ENCODE measurements around the gene TRPV6.

TRPV6 gene

DNA sequence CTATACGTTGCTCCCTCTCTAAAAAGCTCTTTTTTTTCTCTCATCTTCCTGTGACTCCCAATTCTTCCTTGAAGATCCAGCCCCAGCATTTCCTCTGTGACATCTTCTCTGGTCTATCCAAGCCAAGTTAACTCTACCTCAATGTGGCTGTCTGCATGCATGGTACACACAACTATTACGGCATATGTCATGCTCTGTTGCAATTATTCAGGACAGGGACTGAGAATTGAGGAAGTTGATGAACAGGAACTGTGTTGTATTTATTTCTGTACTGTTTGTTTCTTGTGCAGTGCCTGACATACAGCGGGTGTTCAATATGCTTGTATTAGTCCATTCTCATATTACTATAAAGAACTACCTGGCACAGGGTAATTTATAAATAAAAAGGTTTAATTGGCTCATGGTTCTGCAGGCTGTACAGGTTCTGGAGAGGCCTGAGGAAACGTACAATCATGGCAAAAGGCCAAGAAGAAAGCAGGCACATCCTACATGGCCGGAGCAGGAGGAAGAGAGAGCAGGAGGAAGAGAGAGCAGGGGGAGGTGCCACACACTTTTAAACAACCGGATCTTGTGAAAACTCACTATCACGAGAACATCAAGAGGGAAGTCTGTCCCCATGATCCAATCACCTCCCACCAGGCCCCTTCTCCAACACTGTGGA is 41.7 kb upstream of the TRPV6 start:
- TF ChIP-seq, protein P1, sequence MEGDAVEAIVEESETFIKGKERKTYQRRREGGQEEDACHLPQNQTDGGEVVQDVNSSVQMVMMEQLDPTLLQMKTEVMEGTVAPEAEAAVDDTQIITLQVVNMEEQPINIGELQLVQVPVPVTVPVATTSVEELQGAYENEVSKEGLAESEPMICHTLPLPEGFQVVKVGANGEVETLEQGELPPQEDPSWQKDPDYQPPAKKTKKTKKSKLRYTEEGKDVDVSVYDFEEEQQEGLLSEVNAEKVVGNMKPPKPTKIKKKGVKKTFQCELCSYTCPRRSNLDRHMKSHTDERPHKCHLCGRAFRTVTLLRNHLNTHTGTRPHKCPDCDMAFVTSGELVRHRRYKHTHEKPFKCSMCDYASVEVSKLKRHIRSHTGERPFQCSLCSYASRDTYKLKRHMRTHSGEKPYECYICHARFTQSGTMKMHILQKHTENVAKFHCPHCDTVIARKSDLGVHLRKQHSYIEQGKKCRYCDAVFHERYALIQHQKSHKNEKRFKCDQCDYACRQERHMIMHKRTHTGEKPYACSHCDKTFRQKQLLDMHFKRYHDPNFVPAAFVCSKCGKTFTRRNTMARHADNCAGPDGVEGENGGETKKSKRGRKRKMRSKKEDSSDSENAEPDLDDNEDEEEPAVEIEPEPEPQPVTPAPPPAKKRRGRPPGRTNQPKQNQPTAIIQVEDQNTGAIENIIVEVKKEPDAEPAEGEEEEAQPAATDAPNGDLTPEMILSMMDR (IDR thresholded peaks at IDR 0.05): no peak

DNA sequence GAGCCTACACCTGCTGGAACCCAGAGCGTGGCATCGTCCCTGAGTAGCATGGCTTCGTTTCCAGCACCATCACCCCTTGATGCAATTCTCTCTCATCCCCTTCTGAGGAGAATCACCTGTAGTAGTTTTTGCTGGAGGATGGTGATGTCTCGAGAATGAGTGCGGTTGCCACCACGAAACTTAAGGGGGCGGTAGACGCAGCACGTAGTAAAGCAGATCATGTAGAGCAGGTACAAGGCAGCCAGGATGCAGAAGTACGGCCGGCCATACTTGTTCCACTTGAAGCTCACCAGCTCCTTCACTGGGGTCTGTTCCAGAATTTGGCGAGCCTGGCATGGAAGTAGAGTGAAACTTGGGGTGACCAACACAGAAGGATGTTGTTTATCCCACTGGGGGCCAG is 39.9 kb upstream of the TRPV6 start:
- TF ChIP-seq, protein P1 (IDR thresholded peaks at IDR 0.05): no peak

DNA sequence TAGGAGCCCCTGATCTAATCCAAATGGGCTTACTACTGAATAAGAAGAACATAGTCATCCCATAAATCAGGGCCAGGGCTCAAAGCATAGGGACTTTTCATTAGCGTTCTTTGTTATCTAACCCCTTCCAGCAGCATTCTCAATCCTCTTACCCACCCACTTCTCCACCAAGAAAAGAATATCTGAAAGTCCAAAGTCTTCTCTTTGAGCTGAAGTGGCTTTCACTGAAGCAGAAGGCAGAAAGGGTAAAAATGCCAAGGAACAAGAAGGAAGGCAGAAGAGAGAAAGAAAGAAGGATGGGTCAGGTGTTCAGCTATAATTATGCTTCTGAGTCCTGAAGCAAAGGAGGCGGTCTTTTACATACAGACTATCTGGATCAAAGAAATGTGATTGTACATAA is 37.8 kb upstream of the TRPV6 start:
- TF ChIP-seq, protein P1 (IDR thresholded peaks at IDR 0.05): no peak

DNA sequence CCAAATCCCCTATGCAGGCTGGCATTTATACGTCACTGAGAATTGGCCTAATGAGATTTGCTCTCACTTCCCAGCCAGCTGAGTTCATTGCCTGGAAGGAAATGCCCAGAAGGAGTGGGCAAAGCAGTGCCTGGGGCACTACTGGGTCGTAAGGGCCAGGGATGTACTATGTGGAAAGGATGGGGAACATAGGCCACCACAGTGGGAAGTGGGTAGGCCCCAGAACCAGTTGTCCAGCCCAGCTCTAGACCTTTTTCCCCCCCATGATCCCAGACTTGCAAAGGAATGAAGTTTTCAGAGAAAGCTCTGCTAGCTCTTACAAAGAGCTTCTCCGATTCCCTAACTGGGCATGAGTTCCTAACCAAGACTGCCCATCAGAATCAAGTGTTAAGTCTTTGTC is 34.1 kb upstream of the TRPV6 start:
- TF ChIP-seq, protein P1 (IDR thresholded peaks at IDR 0.05): no peak

DNA sequence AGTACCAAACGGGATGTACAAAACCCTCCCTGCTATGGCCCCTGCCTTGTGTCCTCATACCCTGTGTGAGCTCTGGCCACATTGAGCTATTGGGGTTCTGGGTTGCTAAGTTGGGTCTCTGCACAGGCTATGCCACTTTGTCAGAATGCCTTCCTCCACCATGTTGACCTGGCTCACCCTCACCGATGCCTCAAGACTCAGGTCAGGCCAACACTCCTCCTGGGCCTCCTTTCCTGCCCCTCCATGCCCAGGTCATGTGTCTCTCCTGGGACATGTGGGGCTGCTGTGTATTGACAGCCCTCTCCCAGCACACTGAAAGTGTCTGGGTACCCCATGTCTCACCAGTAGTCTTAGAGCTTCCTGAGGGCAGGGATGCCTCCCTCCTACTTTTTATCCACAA is 33.4 kb upstream of the TRPV6 start:
- TF ChIP-seq, protein P1 (IDR thresholded peaks at IDR 0.05): no peak

DNA sequence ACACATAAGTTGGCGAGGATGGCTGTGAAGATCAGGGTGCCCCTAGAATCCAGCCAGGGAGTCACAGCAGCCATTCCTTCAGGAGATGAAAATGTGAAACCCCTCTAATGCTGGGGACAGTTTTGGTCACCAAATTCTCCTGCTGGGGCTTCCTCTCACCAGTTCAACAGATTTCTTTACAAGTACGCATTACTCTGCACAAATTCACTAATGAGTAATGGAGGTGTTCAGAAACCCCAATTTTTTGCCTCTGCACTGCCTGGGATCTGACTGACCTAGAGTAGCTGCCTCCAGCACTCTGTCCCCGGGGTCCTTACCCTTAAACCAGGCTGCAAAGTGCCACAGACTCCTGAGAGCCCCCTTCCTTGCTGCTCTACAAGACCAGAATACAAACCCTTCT is 31.9 kb upstream of the TRPV6 start:
- TF ChIP-seq, protein P1 (IDR thresholded peaks at IDR 0.05): no peak

DNA sequence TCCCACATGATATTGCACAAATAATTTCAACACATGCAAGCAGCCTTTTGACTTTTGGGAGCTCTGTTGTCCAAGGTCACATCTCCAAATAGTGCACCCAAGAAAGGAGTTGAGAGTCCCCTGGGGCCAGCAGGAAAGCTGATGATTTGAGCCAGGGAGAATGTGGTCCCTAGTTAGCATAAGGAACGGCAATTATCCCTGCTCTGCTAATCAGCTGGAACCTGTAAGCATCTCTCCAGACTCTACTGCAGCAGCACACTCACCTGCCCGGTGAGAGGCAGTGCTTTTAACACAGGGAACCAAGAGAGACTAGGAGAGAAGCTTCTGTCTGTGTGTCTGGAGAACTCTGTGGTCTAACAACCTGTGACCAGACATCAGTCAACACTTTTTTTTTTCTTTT is 31.0 kb upstream of the TRPV6 start:
- TF ChIP-seq, protein P1 (IDR thresholded peaks at IDR 0.05): no peak

DNA sequence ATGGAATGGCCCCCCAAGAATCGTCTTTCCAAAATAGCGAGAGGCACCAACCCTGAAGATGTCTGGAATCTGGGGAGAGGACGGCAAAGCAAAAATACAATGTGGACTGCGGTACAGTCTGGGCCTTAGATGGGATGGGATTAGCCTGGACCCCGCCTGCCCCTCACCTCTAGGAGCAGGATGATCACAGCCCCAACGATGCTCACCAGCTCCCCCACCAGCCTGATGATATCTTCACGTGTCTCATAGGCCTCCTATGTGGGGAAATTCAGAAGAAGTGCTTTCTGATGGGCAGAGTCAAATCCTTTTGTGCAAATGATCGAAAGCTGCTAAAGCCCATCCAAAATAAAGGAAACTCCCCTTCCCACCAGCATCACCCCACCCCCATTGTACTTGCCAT is 29.8 kb upstream of the TRPV6 start:
- TF ChIP-seq, protein P1 (IDR thresholded peaks at IDR 0.05): no peak

Data from LNCAP (cell line).